ENCODE data around the gene PPM1N. TPM values are rescaled to one million over a fixed set of nuclear protein-coding genes. Genes with fewer than 3 reads are reported as not detected.

PPM1N gene
- total and polyA plus RNA-seq, 2 of the 13 experiments (the other 11 are each of a cell fraction or from before 2014, with no cell fraction given): 0.31 to 1.8 TPM

- Histone ChIP-seq H3K79me2 (ENCODE audit: insufficient read depth, low read length) (no peaks in the 10 kb centered on the region), H2AFZ (ENCODE audit: low read length) (no peak overlapping the region), H4K20me1 (ENCODE audit: insufficient read depth, low read length) (no peaks in the 10 kb centered on the region), H3K4me3 (replicated peaks in 1 of 3; ENCODE audit: insufficient read depth in 1 of 3, low read depth in 2 of 3, low read length in 3 of 3) (no peak overlapping the region), H3K36me3 (replicated peaks in 1 of 2; ENCODE audit: control insufficient read depth in 1 of 2, insufficient read depth in 2 of 2, low read length in 2 of 2) (no peaks in the 10 kb centered on the region), H3K27me3 (ENCODE audit: control insufficient read depth in 1 of 2, insufficient read depth in 2 of 2, low read length in 2 of 2) (no peaks in the 10 kb centered on the region; a peak in 1 of 5 replicates), H3K9ac (ENCODE audit: insufficient read depth, low read depth, low read length) (no peak overlapping the region), H3K4me2 (ENCODE audit: low read depth, low read length) (no peak overlapping the region), H3K27ac (ENCODE audit: extremely low read length, insufficient read depth, low read length) (no peak overlapping the region), H3K4me1 (ENCODE audit: insufficient read depth, low read length) (peaks cover 51% of the 10 kb centered on the region), H3K9me3 (ENCODE audit: low read length) (no peaks in the 10 kb centered on the region)
- ChIA-PET POLR2A (interaction anchor here (1.6 kb wide), 1 partner anchor 71 kb away, joined by 4 read pairs; no protein-coding TSS in a partner anchor), CTCF (ENCODE audit: low intra/inter-chr PET ratio, low total read pairs) (no interaction called here)
- intact Hi-C loops (cut with micrococcal nuclease; ENCODE audit: unreplicated experiment) (loop anchor here (5.0 kb wide), 1 partner anchor 147 kb away; no protein-coding TSS in a partner anchor), in situ Hi-C loops (cut with HindIII; ENCODE audit: extremely low pct_ligation_motif_present, low pct_unique_long_range_greater_than_20kb) (no loop called here)
- DNase-seq (ENCODE audit: low spot score): no peak
- TF ChIP-seq SETDB1 (CRISPR knock-in tag; IDR thresholded peaks at IDR 0.05; ENCODE audit: borderline replicate concordance): no peak
- TF ChIP-seq ZKSCAN1 (IDR thresholded peaks at IDR 0.05; ENCODE audit: low read length): peak; percentile 57
- no peak for TF ChIP-seq ZBTB46 (CRISPR knock-in tag; IDR thresholded peaks at IDR 0.05; ENCODE audit: borderline replicate concordance)
- TF ChIP-seq SOX5 (CRISPR knock-in tag; IDR thresholded peaks at IDR 0.05; ENCODE audit: borderline replicate concordance): no peak
- TF ChIP-seq ZNF552 (CRISPR knock-in tag; IDR thresholded peaks at IDR 0.05; ENCODE audit: borderline replicate concordance): no peak
- no peak for FAIRE-seq
- no TSS peak for BruUV-seq (replicated peaks)
- no peak for ATAC-seq
- WGBS (ENCODE audit: low lambda C conversion rate): 64% methylated on average over 5 of the region's 5 CpGs
These were observed 3.1 kb upstream of the PPM1N start for GRCh38 chr19:45495178-45495577.

- CTCF ChIA-PET (ENCODE audit: low intra/inter-chr PET ratio, low total read pairs): no interaction called here
- POLR2A ChIA-PET: interaction anchor here (0.6 to 1.6 kb wide), 5 partner anchors 9 to 81 kb away, joined by 3 to 7 read pairs (median 4); no protein-coding TSS in a partner anchor
- H3K9ac ChIP-seq (ENCODE audit: insufficient read depth, low read depth, low read length): peak overlapping the region; percentile 54; the same call in 1 of the 2 replicates
- no peak for TF ChIP-seq ZBTB4 (CRISPR knock-in tag; IDR thresholded peaks at IDR 0.05; ENCODE audit: borderline replicate concordance)
- no peak for TF ChIP-seq RAD51 (IDR thresholded peaks at IDR 0.05; ENCODE audit: borderline replicate concordance)
- 0 out of 2 replicates have a peak, but pooled peaks have one; percentile 19 for TF ChIP-seq HIC2 (CRISPR knock-in tag; IDR thresholded peaks at IDR 0.05; ENCODE audit: low read depth)
- peak; percentile 14 for TF ChIP-seq SP4 (CRISPR knock-in tag; IDR thresholded peaks at IDR 0.05)
These were observed 1.8 kb upstream of the PPM1N start for GRCh38 chr19:45496349-45496953.

More at GRCh38 chr19:45496349-45496953, 1.8 kb upstream of the PPM1N start:
- FAIRE-seq (no peak), ATAC-seq (peak; percentile 16), DNase-seq (ENCODE audit: low spot score) (no peak)
- BruUV-seq (replicated peaks): no TSS peak
- in situ Hi-C loops (cut with HindIII; ENCODE audit: extremely low pct_ligation_motif_present, low pct_unique_long_range_greater_than_20kb): no loop called here
- Histone ChIP-seq H3K27ac (ENCODE audit: extremely low read length, insufficient read depth, low read length) (no peak overlapping the region), H3K9me3 (ENCODE audit: low read length) (no peaks in the 10 kb centered on the region), H3K27me3 (ENCODE audit: control insufficient read depth in 1 of 2, insufficient read depth in 2 of 2, low read length in 2 of 2) (no peaks in the 10 kb centered on the region; a peak in 1 of 5 replicates), H3K79me2 (ENCODE audit: insufficient read depth, low read length) (no peaks in the 10 kb centered on the region), H2AFZ (ENCODE audit: low read length) (no peak overlapping the region), H3K36me3 (replicated peaks in 1 of 2; ENCODE audit: control insufficient read depth in 1 of 2, insufficient read depth in 2 of 2, low read length in 2 of 2) (no peaks in the 10 kb centered on the region), H3K4me1 (ENCODE audit: insufficient read depth, low read length) (peaks cover 51% of the 10 kb centered on the region), H3K4me2 (ENCODE audit: low read depth, low read length) (peak overlapping the region; percentile 94), H4K20me1 (ENCODE audit: insufficient read depth, low read length) (no peaks in the 10 kb centered on the region), H3K4me3 (replicated peaks in 1 of 3; ENCODE audit: insufficient read depth in 1 of 3, low read depth in 2 of 3, low read length in 3 of 3) (peak overlapping the region; percentile 64 to 83 (median 79); a peak in 5 of 6 replicates)
- intact Hi-C loops (cut with micrococcal nuclease; ENCODE audit: unreplicated experiment): loop anchor here (5.0 kb wide), 1 partner anchor 146 kb away; no protein-coding TSS in a partner anchor
- WGBS (ENCODE audit: low lambda C conversion rate): 0% methylated on average over 4 of the region's 54 CpGs
